Esophagus squamous epithelium (tissue), 4 donors: ENCODE measurements around the gene PA2G4.
A peak's percentile ranks its signal among the peaks of the same experiment; 100 is the strongest.

Experiments
- POLR2A ChIP-seq, 4 donors: fragments of 450-650 bp; IDR thresholded peaks; one replicate each; pipeline ENCODE4 v1.6.1; 2017; ENCODE audit warnings: antibody characterized with exemption in 4 of 4, mild to moderate bottlenecking in 4 of 4, moderate library complexity in 3 of 4
- TF ChIP-seq, protein P1 (sequence below), 6 experiments: fragments of 450-650 bp in 4 of 6; fragments of 200-600 bp in 2 of 6; sonication (generic) in 2 of 6; IDR thresholded peaks; one replicate each; pipeline ENCODE4 v1.5.1; 2016 to 2019; ENCODE audit warnings: antibody characterized with exemption in 6 of 6, mild to moderate bottlenecking in 4 of 6, moderate library complexity in 4 of 6

DNA sequence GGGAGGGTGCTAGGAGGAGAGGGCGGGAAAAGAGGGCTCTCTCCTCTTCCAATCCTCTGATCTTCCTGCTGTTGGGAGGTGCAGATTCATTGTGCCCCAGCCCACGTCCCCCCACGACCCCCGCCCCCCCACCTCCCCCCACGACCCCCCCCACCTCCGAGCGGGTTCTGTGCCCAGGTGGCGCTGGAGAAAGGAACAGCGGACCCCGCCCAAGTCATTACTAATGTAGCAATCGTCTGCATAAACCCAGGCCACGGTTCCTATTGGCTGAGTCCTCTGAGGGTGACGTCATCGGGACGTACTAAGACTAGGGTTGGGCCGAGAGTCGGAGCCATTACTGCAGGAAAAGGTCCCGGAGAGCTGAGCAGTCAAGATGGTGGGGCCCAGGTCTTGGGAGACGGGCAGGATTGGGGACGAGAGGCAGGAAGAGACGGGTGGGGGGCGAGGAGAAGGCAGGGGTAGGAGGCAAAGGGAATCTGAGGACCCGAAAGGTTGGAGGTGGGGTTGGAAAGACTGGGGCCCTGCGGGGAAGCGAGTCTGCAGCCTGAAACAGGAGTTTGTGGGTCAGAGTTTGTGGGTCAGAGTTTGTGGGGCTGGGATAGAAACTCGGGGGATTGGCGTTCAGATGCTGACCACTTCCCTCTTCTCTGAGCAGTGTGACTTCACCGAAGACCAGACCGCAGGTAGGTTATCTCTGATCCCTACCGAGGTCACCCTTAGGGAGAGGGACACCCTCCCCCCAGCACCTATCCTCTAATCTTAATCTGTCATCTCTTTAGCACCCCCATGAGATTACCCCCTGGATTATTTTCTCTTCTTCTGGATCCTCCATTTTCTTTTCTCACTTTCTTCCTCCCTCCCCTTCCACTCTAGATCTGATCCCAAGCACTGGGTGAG, 53.9 kb downstream of the PA2G4 start, which contains the start of gene MYL6:
- TF ChIP-seq, protein P1, sequence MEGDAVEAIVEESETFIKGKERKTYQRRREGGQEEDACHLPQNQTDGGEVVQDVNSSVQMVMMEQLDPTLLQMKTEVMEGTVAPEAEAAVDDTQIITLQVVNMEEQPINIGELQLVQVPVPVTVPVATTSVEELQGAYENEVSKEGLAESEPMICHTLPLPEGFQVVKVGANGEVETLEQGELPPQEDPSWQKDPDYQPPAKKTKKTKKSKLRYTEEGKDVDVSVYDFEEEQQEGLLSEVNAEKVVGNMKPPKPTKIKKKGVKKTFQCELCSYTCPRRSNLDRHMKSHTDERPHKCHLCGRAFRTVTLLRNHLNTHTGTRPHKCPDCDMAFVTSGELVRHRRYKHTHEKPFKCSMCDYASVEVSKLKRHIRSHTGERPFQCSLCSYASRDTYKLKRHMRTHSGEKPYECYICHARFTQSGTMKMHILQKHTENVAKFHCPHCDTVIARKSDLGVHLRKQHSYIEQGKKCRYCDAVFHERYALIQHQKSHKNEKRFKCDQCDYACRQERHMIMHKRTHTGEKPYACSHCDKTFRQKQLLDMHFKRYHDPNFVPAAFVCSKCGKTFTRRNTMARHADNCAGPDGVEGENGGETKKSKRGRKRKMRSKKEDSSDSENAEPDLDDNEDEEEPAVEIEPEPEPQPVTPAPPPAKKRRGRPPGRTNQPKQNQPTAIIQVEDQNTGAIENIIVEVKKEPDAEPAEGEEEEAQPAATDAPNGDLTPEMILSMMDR (IDR thresholded peaks at IDR 0.05): peak in 2 of 6 experiments; percentile 13 to 14
- peak in 3 of 4 donors; percentile 99 for TF ChIP-seq POLR2A (IDR thresholded peaks at IDR 0.05)
